A673 (cell line): Measurements from ENCODE around the gene EDIL3.

Experiments
- EZH2 ChIP-seq: fragments of 200-600 bp; sonication (generic); IDR thresholded peaks from 2 replicates; pipeline ENCODE4 v1.6.1; 2017; ENCODE audit warnings: borderline replicate concordance, low read depth, mild to moderate bottlenecking, mixed read lengths, antibody characterized with exemption, low read length; ENCODE audit not compliant: poor library complexity, severe bottlenecking
- TF ChIP-seq, protein P1 (sequence below): fragments of 300-800, 200-600 bp; sonication (generic); conservative IDR thresholded peaks from 2 replicates; pipeline ENCODE4 v1.5.1; 2017; ENCODE audit warnings: low read depth, mild to moderate bottlenecking, antibody characterized with exemption, low read length, moderate library complexity, mixed read lengths

GRCh38 chr5:84168841-84169240 lies 215.8 kb downstream of the EDIL3 start:
- no peak for TF ChIP-seq EZH2
- TF ChIP-seq, protein P1, sequence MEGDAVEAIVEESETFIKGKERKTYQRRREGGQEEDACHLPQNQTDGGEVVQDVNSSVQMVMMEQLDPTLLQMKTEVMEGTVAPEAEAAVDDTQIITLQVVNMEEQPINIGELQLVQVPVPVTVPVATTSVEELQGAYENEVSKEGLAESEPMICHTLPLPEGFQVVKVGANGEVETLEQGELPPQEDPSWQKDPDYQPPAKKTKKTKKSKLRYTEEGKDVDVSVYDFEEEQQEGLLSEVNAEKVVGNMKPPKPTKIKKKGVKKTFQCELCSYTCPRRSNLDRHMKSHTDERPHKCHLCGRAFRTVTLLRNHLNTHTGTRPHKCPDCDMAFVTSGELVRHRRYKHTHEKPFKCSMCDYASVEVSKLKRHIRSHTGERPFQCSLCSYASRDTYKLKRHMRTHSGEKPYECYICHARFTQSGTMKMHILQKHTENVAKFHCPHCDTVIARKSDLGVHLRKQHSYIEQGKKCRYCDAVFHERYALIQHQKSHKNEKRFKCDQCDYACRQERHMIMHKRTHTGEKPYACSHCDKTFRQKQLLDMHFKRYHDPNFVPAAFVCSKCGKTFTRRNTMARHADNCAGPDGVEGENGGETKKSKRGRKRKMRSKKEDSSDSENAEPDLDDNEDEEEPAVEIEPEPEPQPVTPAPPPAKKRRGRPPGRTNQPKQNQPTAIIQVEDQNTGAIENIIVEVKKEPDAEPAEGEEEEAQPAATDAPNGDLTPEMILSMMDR: no peak
